Endothelial cell of hepatic sinusoid (primary cell): ENCODE measurements around the gene ZFYVE28.

Source experiments
- in situ Hi-C: cut with HindIII; loops from 2 replicates; pipeline ENCODE4 v1.10.0; 2017; ENCODE audit warnings: low sequenced_read_pairs

The ZFYVE28 gene

DNA sequence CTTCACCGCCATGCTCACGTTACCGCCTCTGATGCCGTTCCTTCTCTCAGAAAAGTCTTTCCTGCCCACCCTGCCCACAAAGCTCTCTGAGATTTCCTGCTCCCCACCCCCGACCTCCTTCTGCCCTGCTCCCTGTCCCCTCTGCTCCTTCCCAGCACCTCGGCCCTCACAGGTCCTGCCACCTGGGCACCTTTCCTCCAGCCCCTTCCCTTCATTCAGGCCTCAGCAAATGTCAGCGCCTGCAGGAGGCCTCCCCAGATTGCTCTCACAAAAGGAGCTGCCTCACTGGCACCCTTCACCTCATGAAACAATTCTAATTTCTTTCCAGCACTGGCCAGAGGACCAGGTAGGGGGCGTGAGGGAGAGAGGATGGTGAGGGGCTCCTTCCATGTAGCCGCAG, 122.9 kb downstream of the ZFYVE28 start:
- in situ Hi-C loops = no loop called here

- in situ Hi-C loops = no loop called here
Measured at GRCh38 chr4:2292646-2293108, 125.8 kb downstream of the ZFYVE28 start.

- in situ Hi-C loops = no loop called here
Measured at GRCh38 chr4:2291705-2292645, 126.5 kb downstream of the ZFYVE28 start.

- in situ Hi-C loops = no loop called here
Measured at GRCh38 chr4:2290974-2291704, 127.3 kb downstream of the ZFYVE28 start.

- in situ Hi-C loops = no loop called here
Measured at GRCh38 chr4:2290488-2290887, 128.0 kb downstream of the ZFYVE28 start.

GRCh38 chr4:2289955-2290333, 128.5 kb downstream of the ZFYVE28 start:
- in situ Hi-C loops = no loop called here

DNA sequence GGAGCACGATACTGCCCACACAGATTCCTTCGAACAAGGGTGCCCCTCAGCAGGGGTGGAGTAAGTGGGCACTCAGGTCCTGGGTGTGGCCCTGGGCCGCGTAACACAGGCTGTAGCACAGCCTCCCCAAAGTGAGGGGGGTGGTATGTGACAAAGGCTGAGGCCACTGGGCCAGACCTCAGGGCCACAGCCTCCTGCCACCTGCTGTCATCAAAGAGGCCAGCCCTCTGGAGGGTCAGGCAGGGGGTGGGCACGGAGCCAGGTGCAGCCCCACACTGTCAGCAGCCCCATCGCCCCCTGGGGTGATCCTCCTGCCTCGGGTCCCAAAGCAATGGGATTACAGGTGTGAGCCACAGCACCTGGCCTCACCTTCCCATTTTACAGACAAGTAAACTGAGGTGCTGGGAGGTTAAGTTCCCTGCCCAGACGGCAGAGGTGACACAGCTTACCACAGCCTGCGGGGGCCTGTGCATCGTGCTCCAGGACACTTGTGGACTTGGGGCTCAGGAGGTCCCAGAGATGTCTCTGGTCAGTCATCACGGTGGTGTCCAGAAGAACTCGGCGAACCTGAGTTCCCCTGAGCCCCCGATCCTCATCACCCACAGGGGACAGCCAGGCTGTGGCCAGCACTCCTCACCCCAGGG, 129.0 kb downstream of the ZFYVE28 start:
- in situ Hi-C loops = no loop called here

- in situ Hi-C loops = no loop called here
Measured at GRCh38 chr4:2288051-2288541, 130.3 kb downstream of the ZFYVE28 start.

- in situ Hi-C loops = no loop called here
Measured at GRCh38 chr4:2287594-2287915, 130.9 kb downstream of the ZFYVE28 start.

DNA sequence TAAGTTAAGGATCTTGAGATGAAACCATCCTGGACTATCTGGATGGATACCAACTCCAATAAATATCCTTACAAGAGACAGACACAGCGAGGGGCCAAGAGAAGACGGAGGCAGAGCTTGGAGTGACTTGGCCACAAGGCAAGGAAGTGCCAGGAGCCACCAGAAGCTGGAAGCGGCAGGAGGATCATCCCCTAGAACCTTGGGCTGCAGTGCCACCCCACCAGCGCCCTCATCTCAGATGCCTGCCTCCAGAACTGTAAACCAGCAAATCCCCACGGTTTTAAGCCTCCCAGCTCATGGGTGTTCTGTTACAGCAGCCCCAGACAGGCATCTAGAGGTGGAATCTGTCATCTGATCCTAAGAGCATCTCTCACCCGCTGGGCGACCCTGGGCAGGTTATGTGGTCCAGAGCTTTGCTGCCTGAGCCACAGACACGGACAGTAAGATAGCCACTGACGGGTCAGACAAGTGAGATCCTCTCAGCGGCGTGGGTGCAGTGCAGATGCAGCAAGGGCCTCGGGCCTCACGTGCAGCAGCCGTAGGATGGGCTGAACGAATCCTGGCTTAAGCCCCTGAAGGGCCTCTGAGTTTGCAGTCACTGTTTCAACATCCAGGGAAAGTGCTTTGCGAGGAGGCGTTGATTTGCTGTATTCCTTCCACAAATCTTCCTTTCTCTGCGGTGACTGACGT, 131.4 kb downstream of the ZFYVE28 start:
- in situ Hi-C loops = no loop called here

GRCh38 chr4:2285613-2286381, 132.6 kb downstream of the ZFYVE28 start:
- in situ Hi-C loops = no loop called here

DNA sequence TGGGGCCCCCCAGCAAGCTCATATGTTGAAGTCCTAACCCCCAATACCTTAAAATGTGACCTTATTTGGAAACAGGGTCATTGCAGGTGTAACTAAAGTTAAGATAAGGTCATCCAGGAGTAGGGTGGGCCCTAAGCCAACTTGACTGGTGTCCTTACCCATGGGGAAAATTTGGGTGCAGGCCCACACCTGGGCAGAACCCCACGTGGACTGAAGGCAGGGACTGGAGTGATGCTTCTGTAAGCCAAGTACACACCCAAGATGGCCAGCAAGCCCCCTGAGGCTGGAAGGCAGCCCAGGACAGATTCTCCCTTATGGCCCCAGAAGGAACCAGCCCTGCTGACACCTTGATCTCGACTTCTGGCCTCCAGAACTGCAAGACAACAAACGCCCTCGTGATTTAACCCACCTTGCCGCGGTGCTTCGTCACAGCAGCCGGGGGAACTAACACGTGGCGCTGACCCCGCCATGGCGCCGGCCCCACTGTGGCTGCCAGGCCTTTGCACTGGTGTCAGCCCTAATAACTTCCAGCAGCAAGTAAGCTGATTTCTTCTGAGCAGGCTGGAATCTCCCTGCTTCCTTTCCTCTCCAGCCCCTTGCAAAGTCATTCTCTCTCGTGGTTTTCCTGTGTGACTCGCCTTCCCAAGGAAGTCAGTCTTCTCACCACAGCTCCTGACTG, 133.4 kb downstream of the ZFYVE28 start:
- in situ Hi-C loops = no loop called here

- in situ Hi-C loops = no loop called here
Measured at GRCh38 chr4:2284161-2284933, 134.1 kb downstream of the ZFYVE28 start.

DNA sequence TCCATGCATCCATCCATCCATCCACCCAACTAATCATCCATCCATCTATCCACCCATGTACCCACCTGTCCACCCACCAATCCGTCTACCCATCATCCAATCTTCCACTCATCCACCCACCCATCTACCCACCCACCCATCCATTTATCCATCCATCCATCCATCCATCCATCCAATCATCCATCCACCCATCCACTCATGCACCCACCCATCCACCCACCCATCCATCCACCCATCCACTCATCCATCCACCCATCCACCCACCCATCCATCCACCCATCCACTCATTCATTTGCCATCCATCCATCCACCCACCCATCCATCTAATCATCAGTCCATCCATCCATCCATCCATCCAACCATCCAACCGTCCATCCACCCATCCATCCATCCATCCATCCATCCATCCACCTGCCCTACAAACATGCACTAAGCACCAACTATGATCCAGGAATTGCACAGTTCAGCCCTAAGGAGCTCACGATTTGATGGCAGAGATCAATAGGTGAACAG, 135.2 kb downstream of the ZFYVE28 start:
- in situ Hi-C loops = no loop called here

GRCh38 chr4:2281575-2282343, 136.7 kb downstream of the ZFYVE28 start:
- in situ Hi-C loops = no loop called here

DNA sequence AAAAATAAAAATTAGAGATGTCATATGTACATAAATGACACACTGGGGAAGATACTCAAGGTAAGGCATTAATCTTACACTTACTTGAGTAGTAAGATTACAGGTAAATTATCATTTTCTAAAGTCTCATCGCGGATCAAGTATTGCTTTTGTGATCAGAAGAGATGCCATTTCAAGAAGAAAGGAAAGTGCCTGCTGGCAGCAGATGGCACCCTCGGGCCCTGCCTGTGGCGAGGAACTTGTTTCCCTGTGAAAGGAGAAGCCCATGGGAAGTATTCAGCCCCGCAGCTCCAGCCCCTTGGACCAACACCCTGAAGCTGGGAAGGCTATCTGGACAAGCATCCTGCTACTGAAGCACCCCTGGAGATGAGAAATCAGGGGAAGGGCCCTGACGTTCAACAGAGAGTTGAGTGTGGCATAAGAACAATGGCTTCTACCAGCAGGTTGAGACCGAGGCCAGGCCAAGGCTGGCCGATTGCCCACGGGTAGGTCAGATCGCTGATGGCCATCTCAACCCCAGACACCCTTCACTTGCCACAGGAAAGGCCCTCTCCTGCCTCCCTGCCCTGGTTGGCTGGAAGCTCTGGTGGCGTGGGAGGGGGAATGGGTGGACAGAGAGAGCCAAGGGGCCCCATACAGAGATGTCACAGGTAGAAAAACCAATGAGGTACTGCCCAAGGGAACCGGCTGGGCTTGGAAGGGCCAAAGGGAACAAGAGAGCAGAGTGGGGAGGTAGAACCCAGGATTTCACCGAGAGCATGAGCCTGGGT, 137.7 kb downstream of the ZFYVE28 start:
- in situ Hi-C loops = no loop called here

DNA sequence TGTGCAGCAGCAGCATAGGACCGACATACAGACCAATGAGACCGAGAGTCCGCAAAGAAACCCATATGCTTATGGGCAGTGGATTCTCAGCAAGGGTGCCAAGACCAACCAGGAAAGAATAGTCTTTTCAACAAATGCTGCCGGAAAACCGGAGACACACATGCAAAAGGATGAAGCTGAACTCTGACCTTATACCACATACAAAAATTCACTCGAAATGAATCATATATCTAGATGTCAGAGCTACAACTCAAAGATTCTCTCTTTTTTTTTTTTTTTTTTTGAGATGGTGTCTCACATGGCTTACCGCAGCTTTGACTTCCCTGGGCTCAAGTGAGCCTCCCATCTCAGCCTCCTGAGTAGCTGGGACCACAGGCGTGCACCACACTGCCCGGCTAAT, 140.5 kb downstream of the ZFYVE28 start:
- in situ Hi-C loops = no loop called here
